Liver (tissue), 9 donors: ENCODE data around the gene PPP6R2. TPM values are rescaled to one million over a fixed set of nuclear protein-coding genes. Genes with fewer than 3 reads are reported as not detected.

Source experiments
- DNase-seq: peaks from one replicate; pipeline ENCODE4 v3.0.0-alpha.2; 2017; ENCODE audit warnings: low spot score
- H3K27ac ChIP-seq, 2 donors: one replicate each; pipeline ENCODE4 v1.7.0; 2013; ENCODE audit warnings: inconsistent platforms in 2 of 2, low read length in 2 of 2, control low read depth in 1 of 2, low read depth in 1 of 2, mild to moderate bottlenecking in 1 of 2
- H3K27me3 ChIP-seq, 4 donors: one replicate each; pipeline versions ENCODE4 v1.6.1 to v1.7.0; 2013; ENCODE audit warnings: low read length in 3 of 4, inconsistent platforms in 1 of 4, mild to moderate bottlenecking in 1 of 4, moderate library complexity in 1 of 4; ENCODE audit not compliant: control insufficient read depth in 4 of 4, insufficient read depth in 4 of 4
- H3K36me3 ChIP-seq, 4 donors: one replicate each; pipeline versions ENCODE4 v1.6.1 to v1.7.0; 2013; ENCODE audit warnings: low read length in 3 of 4, mild to moderate bottlenecking in 3 of 4, low read depth in 1 of 4, moderate library complexity in 1 of 4; ENCODE audit not compliant: control insufficient read depth in 4 of 4, insufficient read depth in 3 of 4
- H3K4me1 ChIP-seq, 4 donors: one replicate each; pipeline versions ENCODE4 v1.6.1 to v1.7.0; 2013; ENCODE audit warnings: low read length in 3 of 4, mild to moderate bottlenecking in 3 of 4, moderate library complexity in 1 of 4; ENCODE audit not compliant: control insufficient read depth in 4 of 4, insufficient read depth in 4 of 4
- H3K4me3 ChIP-seq, 3 donors: one replicate each; pipeline versions ENCODE4 v1.6.1 to v1.7.0; 2013; ENCODE audit warnings: low read length in 3 of 3, control low read depth in 1 of 3, low read depth in 1 of 3, mild to moderate bottlenecking in 1 of 3
- H3K9ac ChIP-seq, 2 donors: one replicate each; pipeline ENCODE4 v1.7.0; 2013; ENCODE audit warnings: low read length in 2 of 2, mild to moderate bottlenecking in 2 of 2, moderate library complexity in 2 of 2, control low read depth in 1 of 2, low read depth in 1 of 2
- H3K9me3 ChIP-seq, 4 donors: one replicate each; pipeline versions ENCODE4 v1.6.1 to v1.7.0; 2013; ENCODE audit warnings: low read length in 3 of 4; ENCODE audit not compliant: control insufficient read depth in 4 of 4
- CTCF ChIP-seq: fragments of 150-350 bp; IDR thresholded peaks from 2 replicates; pipeline ENCODE4 v1.5.1; 2017; ENCODE audit warnings: improper control_type of control experiment, low read depth, low read length; ENCODE audit not compliant: missing input control
- EGR1 ChIP-seq, 2 donors: IDR thresholded peaks; 2 replicates each; pipeline ENCODE4 v1.6.1; 2016 to 2018; ENCODE audit warnings: antibody characterized with exemption in 2 of 2, low read depth in 2 of 2
- FOXA1 ChIP-seq: IDR thresholded peaks from 2 replicates; pipeline ENCODE4 v1.6.1; 2016; ENCODE audit warnings: antibody characterized with exemption
- GABPA ChIP-seq, 2 donors: IDR thresholded peaks in 1 of 2; conservative IDR thresholded peaks in 1 of 2; 2 replicates each; pipeline ENCODE4 v1.6.1; 2016; ENCODE audit warnings: antibody characterized with exemption in 2 of 2, mild to moderate bottlenecking in 1 of 2, moderate library complexity in 1 of 2
- MAX ChIP-seq: IDR thresholded peaks from 2 replicates; pipeline ENCODE4 v1.6.1; 2016; ENCODE audit warnings: antibody characterized with exemption
- NR2F2 ChIP-seq: IDR thresholded peaks from 2 replicates; pipeline ENCODE4 v1.6.1; 2016; ENCODE audit warnings: antibody characterized with exemption
- RAD21 ChIP-seq, 2 donors: IDR thresholded peaks; 2 replicates each; pipeline ENCODE4 v1.6.1; 2016; ENCODE audit warnings: antibody characterized with exemption in 2 of 2, mild to moderate bottlenecking in 2 of 2
- REST ChIP-seq: IDR thresholded peaks from 2 replicates; pipeline ENCODE4 v1.6.1; 2016; ENCODE audit warnings: antibody characterized with exemption, mild to moderate bottlenecking
- RXRA ChIP-seq, 2 donors: IDR thresholded peaks; 2 replicates each; pipeline ENCODE4 v1.6.1; 2017 to 2018; ENCODE audit warnings: antibody characterized with exemption in 2 of 2, mild to moderate bottlenecking in 1 of 2
- YY1 ChIP-seq: IDR thresholded peaks from 2 replicates; pipeline ENCODE4 v1.6.1; 2016; ENCODE audit warnings: antibody characterized with exemption, mild to moderate bottlenecking
- WGBS: extraction: QIAGEN DNeasy Blood & Tissue Kit; methylation state at CpG from one replicate; pipeline ENCODE4 v1.1.7; 2013; 5-methylcytosine and 5-hydroxymethylcytosine counted together
- polyA plus RNA-seq, 2 donors: library from polyadenylated mRNA; stranded (reverse) in 1 of 2; unstranded in 1 of 2; fragments of 200-250 nt in 1 of 2; fragments of >200 nt in 1 of 2; fragmentation: Nextera tagmentation in 1 of 2; extraction: Ambion mirVana in 1 of 2; gene quantifications; one replicate each; pipeline versions ENCODE4 v1.2.1 to v1.2.3, GENCODE V29; 2013 to 2015
- total RNA-seq, 2 donors: library from RNA; depleted of rRNA; stranded (reverse); fragments of >200 nt; gene quantifications; one replicate each; pipeline ENCODE4 v1.2.3, GENCODE V29; 2014
- TF ChIP-seq, protein P1 (sequence below): IDR thresholded peaks from 2 replicates; pipeline ENCODE4 v1.6.1; 2016; ENCODE audit warnings: antibody characterized with exemption
- donor health status: healthy.
- donor health status: healthy.
- donor health status: healthy.
- donor health status: healthy.
- donor health status: healthy.

The PPP6R2 gene
- total and polyA plus RNA-seq, 4 donors, result 28.8 to 117 (median 47.2) TPM

GRCh38 chr22:50469377-50470305 lies 126.5 kb downstream of the PPP6R2 start:
- H3K4me1 ChIP-seq, result peaks cover 5 to 33% (median 18%) of the 10 kb centered on the region in 4 donors
- H3K9ac ChIP-seq, result no peak overlapping the region
- no peak overlapping the region for H3K27ac ChIP-seq
- no peaks in the 10 kb centered on the region for H3K9me3 ChIP-seq
- H3K36me3 ChIP-seq, result peaks cover 10 to 28% (median 16%) of the 10 kb centered on the region in 4 donors
- WGBS, result 66% methylated on average over 25 of the region's 25 CpGs
- H3K27me3 ChIP-seq, result no peaks in the 10 kb centered on the region
- TF ChIP-seq MAX, result no peak
- TF ChIP-seq FOXA1, result no peak
- TF ChIP-seq RAD21 (IDR thresholded peaks at IDR 0.05), result no peak
- no peak for TF ChIP-seq YY1
- DNase-seq, result no peak
- H3K4me3 ChIP-seq, result no peak overlapping the region

GRCh38 chr22:50470491-50470890 lies 127.4 kb downstream of the PPP6R2 start:
- no peak overlapping the region for H3K9ac ChIP-seq
- no peak overlapping the region for H3K4me3 ChIP-seq
- TF ChIP-seq GABPA (IDR thresholded peaks at IDR 0.05 in 1 of 2, conservative IDR thresholded peaks at IDR 0.05 in 1 of 2) (no peak), RXRA (IDR thresholded peaks at IDR 0.05) (no peak), NR2F2 (no peak), REST (no peak), EGR1 (IDR thresholded peaks at IDR 0.05; ENCODE audit: low read depth in 2 of 2) (no peak), CTCF (no peak), YY1 (no peak)
- TF ChIP-seq, protein P1, sequence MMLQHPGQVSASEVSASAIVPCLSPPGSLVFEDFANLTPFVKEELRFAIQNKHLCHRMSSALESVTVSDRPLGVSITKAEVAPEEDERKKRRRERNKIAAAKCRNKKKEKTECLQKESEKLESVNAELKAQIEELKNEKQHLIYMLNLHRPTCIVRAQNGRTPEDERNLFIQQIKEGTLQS, result no peak
- WGBS, result 85% methylated on average over 6 of the region's 6 CpGs
- no peaks in the 10 kb centered on the region for H3K9me3 ChIP-seq
- H3K4me1 ChIP-seq, result peaks cover 7 to 39% (median 21%) of the 10 kb centered on the region in 4 donors
- H3K27ac ChIP-seq, result no peak overlapping the region
- peaks cover 9 to 20% (median 14%) of the 10 kb centered on the region in 4 donors for H3K36me3 ChIP-seq
- no peak for DNase-seq
- no peaks in the 10 kb centered on the region for H3K27me3 ChIP-seq
